ENCODE measurements around the gene PRMT9.

Gene PRMT9

GRCh38 chr4:147730333-147730732, 46.4 kb upstream of the PRMT9 start:
- no peaks in the 10 kb centered on the region for H3K79me2 ChIP-seq (ENCODE audit: insufficient read depth, low read length)
- H3K36me3 ChIP-seq (ENCODE audit: insufficient read depth, low read length) = no peaks in the 10 kb centered on the region
- no peak overlapping the region for H3K27ac ChIP-seq (ENCODE audit: low read length)
- no peaks in the 10 kb centered on the region for H3K9me3 ChIP-seq (ENCODE audit: insufficient read depth, low read length, severe bottlenecking)
- no peak for ATAC-seq (ENCODE audit: insufficient read depth, low read depth)
- H3K4me1 ChIP-seq (ENCODE audit: insufficient read depth, low read length) = peaks cover 18% of the 10 kb centered on the region
- DNase-seq = no peak
- peaks cover 7% of the 10 kb centered on the region; the same call in 1 of the 2 replicates for H4K20me1 ChIP-seq (ENCODE audit: insufficient read depth, low read length)
- peaks cover 55% of the 10 kb centered on the region for H3K27me3 ChIP-seq (ENCODE audit: insufficient read depth, low read length, poor library complexity)
- no peak overlapping the region for H2AFZ ChIP-seq (ENCODE audit: low read depth, low read length)
- H3K4me3 ChIP-seq (ENCODE audit: low read depth in 1 of 2, low read length in 2 of 2) = no peak overlapping the region
- H3K9ac ChIP-seq (ENCODE audit: low read depth, low read length) = no peak overlapping the region
- TF ChIP-seq CTCF (IDR thresholded peaks at IDR 0.05; ENCODE audit: borderline replicate concordance, extremely low read depth, low read length, poor library complexity, severe bottlenecking) = no peak
- no peak for TF ChIP-seq EZH2 (IDR thresholded peaks at IDR 0.05; ENCODE audit: borderline replicate concordance, low read depth, low read length, severe bottlenecking)
- no peak overlapping the region for H3K4me2 ChIP-seq (ENCODE audit: insufficient read depth, low read length)

- H2AFZ ChIP-seq (ENCODE audit: low read depth, low read length) = no peak overlapping the region
- peaks cover 12% of the 10 kb centered on the region for H3K4me1 ChIP-seq (ENCODE audit: insufficient read depth, low read length)
- DNase-seq = no peak
- no peak overlapping the region for H3K27ac ChIP-seq (ENCODE audit: low read length)
- H3K9ac ChIP-seq (ENCODE audit: low read depth, low read length) = no peak overlapping the region
- H3K36me3 ChIP-seq (ENCODE audit: insufficient read depth, low read length) = no peaks in the 10 kb centered on the region
- ATAC-seq (ENCODE audit: insufficient read depth, low read depth) = no peak
- H3K9me3 ChIP-seq (ENCODE audit: insufficient read depth, low read length, severe bottlenecking) = no peaks in the 10 kb centered on the region
- peaks cover 32% of the 10 kb centered on the region for H3K27me3 ChIP-seq (ENCODE audit: insufficient read depth, low read length, poor library complexity)
- no peak overlapping the region for H3K4me3 ChIP-seq (ENCODE audit: low read depth in 1 of 2, low read length in 2 of 2)
- no peaks in the 10 kb centered on the region for H3K79me2 ChIP-seq (ENCODE audit: insufficient read depth, low read length)
- no peaks in the 10 kb centered on the region for H4K20me1 ChIP-seq (ENCODE audit: insufficient read depth, low read length)
- no peak overlapping the region for H3K4me2 ChIP-seq (ENCODE audit: insufficient read depth, low read length)
- TF ChIP-seq EZH2 (IDR thresholded peaks at IDR 0.05; ENCODE audit: borderline replicate concordance, low read depth, low read length, severe bottlenecking) (no peak), CTCF (IDR thresholded peaks at IDR 0.05; ENCODE audit: borderline replicate concordance, extremely low read depth, low read length, poor library complexity, severe bottlenecking) (no peak)
Observed at GRCh38 chr4:147727476-147728028, 43.6 kb upstream of the PRMT9 start.

GRCh38 chr4:147725673-147726072, 41.7 kb upstream of the PRMT9 start:
- no peak overlapping the region for H3K4me2 ChIP-seq (ENCODE audit: insufficient read depth, low read length)
- ATAC-seq (ENCODE audit: insufficient read depth, low read depth) = no peak

More at GRCh38 chr4:147725673-147726072, 41.7 kb upstream of the PRMT9 start:
- TF ChIP-seq CTCF (IDR thresholded peaks at IDR 0.05; ENCODE audit: borderline replicate concordance, extremely low read depth, low read length, poor library complexity, severe bottlenecking) (no peak), EZH2 (IDR thresholded peaks at IDR 0.05; ENCODE audit: borderline replicate concordance, low read depth, low read length, severe bottlenecking) (no peak)
- no peaks in the 10 kb centered on the region for H3K36me3 ChIP-seq (ENCODE audit: insufficient read depth, low read length)
- no peaks in the 10 kb centered on the region for H3K79me2 ChIP-seq (ENCODE audit: insufficient read depth, low read length)
- H3K27ac ChIP-seq (ENCODE audit: low read length) = no peak overlapping the region
- no peak overlapping the region for H3K9ac ChIP-seq (ENCODE audit: low read depth, low read length)
- H4K20me1 ChIP-seq (ENCODE audit: insufficient read depth, low read length) = no peaks in the 10 kb centered on the region
- no peak overlapping the region for H2AFZ ChIP-seq (ENCODE audit: low read depth, low read length)
- peaks cover 15% of the 10 kb centered on the region for H3K27me3 ChIP-seq (ENCODE audit: insufficient read depth, low read length, poor library complexity)
- DNase-seq = no peak
- H3K4me3 ChIP-seq (ENCODE audit: low read depth in 1 of 2, low read length in 2 of 2) = no peak overlapping the region
- no peaks in the 10 kb centered on the region for H3K4me1 ChIP-seq (ENCODE audit: insufficient read depth, low read length)
- no peaks in the 10 kb centered on the region for H3K9me3 ChIP-seq (ENCODE audit: insufficient read depth, low read length, severe bottlenecking)
